Vagina (tissue), 2 donors: ENCODE data around the gene KLHL10. TPM values are rescaled to one million over a fixed set of nuclear protein-coding genes. Genes with fewer than 3 reads are reported as not detected.
A peak's percentile ranks its signal among the peaks of the same experiment; 100 is the strongest.

Experiments
- DNase-seq, 2 donors: peaks; one replicate each; pipeline ENCODE4 v3.0.0-alpha.2; 2017; ENCODE audit errors: extremely low spot score in 2 of 2
- H3K27ac ChIP-seq: fragments of 200-600 bp; sonication (generic); one replicate; pipeline ENCODE4 v1.5.1; 2019
- H3K27me3 ChIP-seq: fragments of 200-600 bp; sonication (generic); one replicate; pipeline ENCODE4 v1.5.1; 2019
- H3K36me3 ChIP-seq, 2 donors: fragments of 200-600 bp; sonication (generic); one replicate each; pipeline ENCODE4 v1.5.1; 2017 to 2019
- H3K4me1 ChIP-seq: fragments of 200-600 bp; sonication (generic); one replicate; pipeline ENCODE4 v1.5.1; 2019
- H3K4me3 ChIP-seq, 2 donors: fragments of 200-600 bp; sonication (generic); 1 replicate in 1 of 2; 2 replicates in 1 of 2; pipeline ENCODE4 v1.5.1; 2016 to 2019
- H3K9me3 ChIP-seq: fragments of 200-600 bp; sonication (generic); one replicate; pipeline ENCODE4 v1.5.1; 2019
- CTCF ChIP-seq, 3 experiments: fragments of 450-650 bp in 2 of 3; fragments of 200-600 bp in 1 of 3; sonication (generic) in 1 of 3; IDR thresholded peaks; one replicate each; pipeline ENCODE4 v1.5.1; 2017 to 2019; ENCODE audit warnings: antibody characterized with exemption in 3 of 3, mild to moderate bottlenecking in 2 of 3, moderate library complexity in 2 of 3
- POLR2A ChIP-seq, 2 donors: fragments of 450-650 bp; IDR thresholded peaks; one replicate each; pipeline ENCODE4 v1.6.1; 2017; ENCODE audit warnings: antibody characterized with exemption in 2 of 2, mild to moderate bottlenecking in 2 of 2, moderate library complexity in 2 of 2
- POLR2AphosphoS5 ChIP-seq, 2 donors: sonication (generic); formaldehyde crosslinking; IDR thresholded peaks; one replicate each; pipeline ENCODE4 v1.9.0; 2017; ENCODE audit warnings: antibody characterized with exemption in 2 of 2, mild to moderate bottlenecking in 2 of 2, low read depth in 1 of 2; ENCODE audit not compliant: insufficient read depth in 1 of 2
- intact Hi-C: fragments of 100-400 bp; cut with DNase I; formaldehyde crosslinking; loops from one replicate; pipeline ENCODE4 v1.15.1; 2023
- total RNA-seq: library from RNA; depleted of rRNA; stranded (reverse); fragments of >200 nt; gene quantifications from one replicate; pipeline ENCODE4 v1.2.3, GENCODE V29; 2016

Gene KLHL10
- total RNA-seq, 1 donor from 2014 or later: not detected

DNA sequence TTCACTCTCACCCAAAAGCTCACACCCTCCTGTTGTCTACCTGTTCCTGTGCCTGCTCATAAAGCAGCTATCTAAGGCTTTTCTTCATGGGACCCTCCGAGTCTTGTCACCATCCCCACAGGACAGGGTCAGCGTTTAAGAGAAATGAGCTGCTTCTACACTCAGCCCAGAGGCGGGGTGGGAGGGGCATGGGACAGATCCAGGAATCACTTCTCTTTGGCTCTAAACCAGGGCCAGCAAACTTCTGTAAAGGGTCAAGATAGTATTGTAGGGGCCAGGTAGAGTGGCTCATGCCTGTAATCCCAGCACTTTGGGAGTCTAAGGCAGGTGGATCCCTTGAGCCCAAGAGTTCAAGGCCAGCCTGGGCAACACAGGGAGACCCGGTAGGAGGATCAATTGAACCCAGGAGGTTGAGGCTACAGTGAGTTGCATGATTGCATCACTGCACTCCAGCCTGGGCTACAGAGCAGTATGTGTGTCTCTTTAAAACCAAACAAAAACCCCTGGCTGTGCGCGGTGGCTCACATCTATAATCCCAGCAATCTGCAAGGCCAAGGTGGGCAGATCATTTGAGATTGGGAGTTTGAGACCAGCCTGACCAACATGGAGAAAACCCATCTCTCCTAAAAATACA, 50.8 kb downstream of the KLHL10 start:
- Histone ChIP-seq H3K4me3 (no peak overlapping the region), H3K9me3 (no peaks in the 10 kb centered on the region), H3K4me1 (no peaks in the 10 kb centered on the region), H3K27ac (no peak overlapping the region), H3K27me3 (no peaks in the 10 kb centered on the region), H3K36me3 (peaks cover 5 to 94% of the 10 kb centered on the region in 2 donors)
- no peak for DNase-seq
- intact Hi-C loops: no loop called here
- TF ChIP-seq CTCF (IDR thresholded peaks at IDR 0.05): no peak

GRCh38 chr17:41891135-41892020, 53.8 kb downstream of the KLHL10 start:
- TF ChIP-seq POLR2A (IDR thresholded peaks at IDR 0.05) (no peak), CTCF (IDR thresholded peaks at IDR 0.05) (no peak), POLR2AphosphoS5 (IDR thresholded peaks at IDR 0.05; ENCODE audit: insufficient read depth in 1 of 2, low read depth in 1 of 2) (no peak)
- H3K4me3 ChIP-seq: no peak overlapping the region
- peaks cover 18% of the 10 kb centered on the region for H3K4me1 ChIP-seq
- no peaks in the 10 kb centered on the region for H3K9me3 ChIP-seq
- intact Hi-C loops: no loop called here
- no peak for DNase-seq
- H3K36me3 ChIP-seq: peaks cover 5 to 73% of the 10 kb centered on the region in 2 donors
- no peak overlapping the region for H3K27ac ChIP-seq
- no peaks in the 10 kb centered on the region for H3K27me3 ChIP-seq

GRCh38 chr17:41892021-41892376, 54.4 kb downstream of the KLHL10 start:
- Histone ChIP-seq H3K4me3 (no peak overlapping the region), H3K4me1 (peaks cover 18% of the 10 kb centered on the region), H3K36me3 (peaks cover 5 to 71% of the 10 kb centered on the region in 2 donors), H3K27me3 (no peaks in the 10 kb centered on the region), H3K27ac (no peak overlapping the region), H3K9me3 (no peaks in the 10 kb centered on the region)
- intact Hi-C loops: no loop called here
- no peak for DNase-seq
- TF ChIP-seq POLR2A (IDR thresholded peaks at IDR 0.05) (no peak), CTCF (IDR thresholded peaks at IDR 0.05) (no peak), POLR2AphosphoS5 (IDR thresholded peaks at IDR 0.05; ENCODE audit: insufficient read depth in 1 of 2, low read depth in 1 of 2) (no peak)

GRCh38 chr17:41893384-41893783, 55.8 kb downstream of the KLHL10 start:
- intact Hi-C loops: no loop called here
- Histone ChIP-seq H3K9me3 (no peaks in the 10 kb centered on the region), H3K36me3 (peaks cover 7 to 71% of the 10 kb centered on the region in 2 donors), H3K4me1 (peaks cover 18% of the 10 kb centered on the region), H3K27ac (no peak overlapping the region), H3K4me3 (no peak overlapping the region), H3K27me3 (no peaks in the 10 kb centered on the region)
- TF ChIP-seq CTCF (IDR thresholded peaks at IDR 0.05) (no peak), POLR2A (IDR thresholded peaks at IDR 0.05) (no peak), POLR2AphosphoS5 (IDR thresholded peaks at IDR 0.05; ENCODE audit: insufficient read depth in 1 of 2, low read depth in 1 of 2) (no peak)
- no peak for DNase-seq

DNA sequence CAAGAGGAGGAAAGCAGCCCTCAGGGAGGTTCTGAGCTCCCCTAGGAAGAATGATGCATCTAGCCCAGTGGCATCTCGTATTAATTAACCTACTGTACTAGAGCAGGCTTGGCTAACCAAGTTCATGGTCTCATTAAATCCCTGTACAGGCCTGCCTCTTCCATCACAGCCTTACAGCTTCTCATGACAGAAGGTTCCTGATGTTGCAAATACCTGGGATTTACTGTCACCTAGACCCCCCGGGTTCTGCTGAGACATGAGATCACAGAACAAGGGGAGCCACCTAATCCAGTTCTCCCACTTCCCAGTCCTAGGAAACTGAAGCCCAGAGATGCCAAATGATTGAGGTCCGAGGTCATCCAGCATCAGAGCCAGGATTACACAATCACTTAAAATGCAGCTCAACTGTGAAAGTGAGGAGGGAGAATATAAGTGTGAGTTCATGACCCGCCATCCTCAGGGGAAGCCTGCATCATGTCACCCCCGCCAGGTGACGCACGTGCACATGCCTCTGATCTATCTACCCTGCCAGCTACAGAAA, 57.2 kb downstream of the KLHL10 start:
- Histone ChIP-seq H3K9me3 (no peaks in the 10 kb centered on the region), H3K27me3 (no peaks in the 10 kb centered on the region), H3K36me3 (peaks cover 7 to 73% of the 10 kb centered on the region in 2 donors), H3K4me1 (peaks cover 18% of the 10 kb centered on the region), H3K27ac (peak overlapping the region; percentile 85), H3K4me3 (no peak overlapping the region)
- TF ChIP-seq CTCF (IDR thresholded peaks at IDR 0.05) (no peak), POLR2AphosphoS5 (IDR thresholded peaks at IDR 0.05; ENCODE audit: insufficient read depth in 1 of 2, low read depth in 1 of 2) (no peak), POLR2A (IDR thresholded peaks at IDR 0.05) (no peak)
- DNase-seq: no peak
- intact Hi-C loops: no loop called here
